Neural crest cell (in vitro differentiated cells): Measurements from ENCODE around the gene POLR1D. TPM values are rescaled to one million over a fixed set of nuclear protein-coding genes. Genes with fewer than 3 reads are reported as not detected.

Experiments
- DNase-seq: peaks from one replicate; pipeline ENCODE4 v3.0.0; 2021; ENCODE audit warnings: low read depth, mixed read lengths, low spot score
- H3K27ac Mint-ChIP-seq: one replicate; pipeline ENCODE4 v1.8.0; 2021; ENCODE audit warnings: mild to moderate bottlenecking, mixed read lengths; ENCODE audit not compliant: unreplicated experiment
- H3K27me3 Mint-ChIP-seq: 2 replicates; pipeline ENCODE4 v1.8.0; 2021; ENCODE audit warnings: low read depth, mild to moderate bottlenecking, mixed read lengths
- H3K36me3 Mint-ChIP-seq: 2 replicates; pipeline ENCODE4 v1.8.0; 2021; ENCODE audit warnings: low read depth, mild to moderate bottlenecking, mixed read lengths
- H3K4me1 Mint-ChIP-seq: 2 replicates; pipeline ENCODE4 v1.8.0; 2021; ENCODE audit warnings: mixed read lengths
- H3K4me3 Mint-ChIP-seq: one replicate; pipeline ENCODE4 v1.8.0; 2021; ENCODE audit warnings: mild to moderate bottlenecking, mixed read lengths
- H3K9me3 Mint-ChIP-seq: 2 replicates; pipeline ENCODE4 v1.8.0; 2021; ENCODE audit warnings: mixed read lengths
- long read RNA-seq: library from polyadenylated mRNA; unstranded; transcript quantifications from one replicate; pipeline ENCODE4 v2.0.0, GENCODE V29; 2020
- total RNA-seq: library from RNA; stranded (reverse); gene quantifications from 2 replicates; pipeline ENCODE4 v1.2.1, GENCODE V29; 2021
- TF ChIP-seq, protein P1 (sequence below): fragments of 200-600 bp; sonication (generic); conservative IDR thresholded peaks from 2 replicates; pipeline ENCODE4 v1.5.0; 2021; ENCODE audit warnings: antibody characterized with exemption, mild to moderate bottlenecking

Gene POLR1D, protein sequence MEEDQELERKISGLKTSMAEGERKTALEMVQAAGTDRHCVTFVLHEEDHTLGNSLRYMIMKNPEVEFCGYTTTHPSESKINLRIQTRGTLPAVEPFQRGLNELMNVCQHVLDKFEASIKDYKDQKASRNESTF
- 92.6 and 100 TPM in 2 replicates for total RNA-seq
- long read RNA-seq, full-length matches to known transcripts: 68 of 71 reads
- long read RNA-seq, partial matches to known transcripts: 3 of 71 reads
- long read RNA-seq, other reads (novel, unspliced or antisense): 0 of 71 reads

DNA sequence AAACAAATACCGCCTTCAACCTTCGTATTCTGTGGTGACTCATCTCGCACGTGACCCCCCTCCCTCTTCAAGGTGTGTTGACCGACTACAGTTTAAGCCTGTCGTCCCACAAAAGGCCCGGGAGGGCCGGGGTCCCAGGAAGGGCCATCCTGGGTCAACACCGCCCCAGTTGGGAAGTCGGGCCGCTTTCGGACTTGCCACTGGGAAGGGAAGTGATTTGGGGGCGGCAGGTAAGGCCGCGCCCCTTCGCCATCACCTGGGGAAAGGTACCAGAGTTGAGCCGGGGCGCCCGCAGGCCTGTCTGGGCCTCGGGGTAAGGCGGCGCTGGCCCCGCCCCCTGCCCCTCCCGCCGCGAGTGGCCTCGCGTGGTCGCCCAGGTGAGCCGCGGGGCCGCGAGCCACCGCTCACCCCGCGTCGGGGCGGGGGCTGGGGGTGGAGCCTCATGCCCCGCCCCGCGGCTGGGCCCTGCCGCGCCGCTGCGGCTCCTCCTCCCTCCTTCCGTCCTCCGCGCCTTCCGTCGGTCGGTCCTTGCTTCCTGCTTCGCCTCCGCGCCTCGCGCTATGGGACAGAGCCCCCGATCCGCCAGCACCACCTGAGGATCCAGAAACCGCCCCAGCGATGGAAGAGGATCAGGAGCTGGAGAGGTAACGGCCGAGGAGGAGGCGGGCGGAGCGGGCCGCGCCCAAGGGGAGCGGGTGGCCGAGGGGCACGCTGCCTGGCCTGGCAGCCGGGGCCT is at the start of gene POLR1D:
Gene POLR1D, plus strand, starts transcription at position 527 of the 736 bp plus-strand sequence. Its CDS starts 92 bp downstream, at position 619.
- H3K4me1 Mint-ChIP-seq: peaks cover 54% of the 10 kb centered on the region
- H3K27me3 Mint-ChIP-seq: peaks cover 16% of the 10 kb centered on the region
- H3K9me3 Mint-ChIP-seq: no peaks in the 10 kb centered on the region
- H3K36me3 Mint-ChIP-seq: peaks cover 16% of the 10 kb centered on the region
- H3K4me3 Mint-ChIP-seq: peak within 1 kb of the TSS; percentile 96
- peak; percentile 50 for DNase-seq
- H3K27ac Mint-ChIP-seq: peak within 1 kb of the TSS; percentile 16
- TF ChIP-seq, protein P1, sequence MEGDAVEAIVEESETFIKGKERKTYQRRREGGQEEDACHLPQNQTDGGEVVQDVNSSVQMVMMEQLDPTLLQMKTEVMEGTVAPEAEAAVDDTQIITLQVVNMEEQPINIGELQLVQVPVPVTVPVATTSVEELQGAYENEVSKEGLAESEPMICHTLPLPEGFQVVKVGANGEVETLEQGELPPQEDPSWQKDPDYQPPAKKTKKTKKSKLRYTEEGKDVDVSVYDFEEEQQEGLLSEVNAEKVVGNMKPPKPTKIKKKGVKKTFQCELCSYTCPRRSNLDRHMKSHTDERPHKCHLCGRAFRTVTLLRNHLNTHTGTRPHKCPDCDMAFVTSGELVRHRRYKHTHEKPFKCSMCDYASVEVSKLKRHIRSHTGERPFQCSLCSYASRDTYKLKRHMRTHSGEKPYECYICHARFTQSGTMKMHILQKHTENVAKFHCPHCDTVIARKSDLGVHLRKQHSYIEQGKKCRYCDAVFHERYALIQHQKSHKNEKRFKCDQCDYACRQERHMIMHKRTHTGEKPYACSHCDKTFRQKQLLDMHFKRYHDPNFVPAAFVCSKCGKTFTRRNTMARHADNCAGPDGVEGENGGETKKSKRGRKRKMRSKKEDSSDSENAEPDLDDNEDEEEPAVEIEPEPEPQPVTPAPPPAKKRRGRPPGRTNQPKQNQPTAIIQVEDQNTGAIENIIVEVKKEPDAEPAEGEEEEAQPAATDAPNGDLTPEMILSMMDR: no peak

DNA sequence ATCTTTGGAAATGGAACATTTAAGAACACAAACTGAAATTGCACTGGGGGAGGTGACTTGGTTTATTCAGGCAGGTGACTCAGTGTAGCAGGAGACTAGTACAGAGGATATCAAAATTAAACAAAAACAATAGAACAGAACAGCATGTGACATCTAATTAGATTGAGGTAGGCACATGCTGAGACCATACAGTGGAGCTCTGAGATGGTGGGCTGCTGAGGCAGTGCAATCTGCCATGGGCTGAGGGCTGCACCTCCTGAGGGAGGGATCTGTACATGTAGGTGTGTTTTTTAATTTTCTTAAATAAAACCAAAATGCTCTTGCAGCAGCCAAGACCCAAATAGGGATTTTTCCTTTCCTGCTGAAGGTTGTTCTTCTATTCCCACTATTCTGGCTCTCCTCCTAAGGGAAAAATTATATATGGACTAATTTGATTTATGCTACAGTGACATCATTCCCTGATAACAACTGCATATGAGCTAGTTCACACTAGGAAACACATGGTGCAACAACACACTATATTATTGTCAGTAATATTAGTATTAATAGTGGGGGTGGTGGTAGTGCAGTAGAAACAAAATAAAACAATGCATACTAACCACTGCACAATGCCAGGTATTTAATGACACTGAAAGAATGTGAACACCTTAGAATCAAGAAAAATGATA is 49.3 kb upstream of the POLR1D start:
- Mint-ChIP-seq H3K9me3 (peaks cover 3% of the 10 kb centered on the region), H3K36me3 (peaks cover 13% of the 10 kb centered on the region), H3K27me3 (no peaks in the 10 kb centered on the region), H3K27ac (no peak overlapping the region), H3K4me3 (no peak overlapping the region), H3K4me1 (peaks cover 11% of the 10 kb centered on the region)
- DNase-seq: no peak
- TF ChIP-seq, protein P1: no peak

DNA sequence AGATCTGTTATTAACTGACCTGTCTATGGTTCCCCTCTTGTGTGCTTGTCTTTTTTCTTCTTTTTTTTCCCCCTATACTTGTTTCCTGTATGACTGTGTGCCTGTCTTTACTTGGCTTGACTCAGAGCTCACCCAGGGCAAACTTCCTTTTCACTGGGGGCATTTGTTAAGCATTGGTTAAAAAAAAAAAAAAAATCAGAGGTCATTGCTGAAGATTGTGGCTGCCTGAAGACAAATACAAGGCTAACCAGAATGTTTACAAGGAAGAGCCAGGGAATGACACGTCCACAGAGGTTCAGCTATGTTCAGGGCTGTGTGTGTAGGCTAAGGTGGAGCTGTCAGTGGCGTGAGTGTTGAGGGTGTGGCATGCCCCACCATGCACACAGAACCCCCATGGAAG is 48.4 kb upstream of the POLR1D start:
- TF ChIP-seq, protein P1: no peak
- H3K27ac Mint-ChIP-seq: no peak overlapping the region

DNA sequence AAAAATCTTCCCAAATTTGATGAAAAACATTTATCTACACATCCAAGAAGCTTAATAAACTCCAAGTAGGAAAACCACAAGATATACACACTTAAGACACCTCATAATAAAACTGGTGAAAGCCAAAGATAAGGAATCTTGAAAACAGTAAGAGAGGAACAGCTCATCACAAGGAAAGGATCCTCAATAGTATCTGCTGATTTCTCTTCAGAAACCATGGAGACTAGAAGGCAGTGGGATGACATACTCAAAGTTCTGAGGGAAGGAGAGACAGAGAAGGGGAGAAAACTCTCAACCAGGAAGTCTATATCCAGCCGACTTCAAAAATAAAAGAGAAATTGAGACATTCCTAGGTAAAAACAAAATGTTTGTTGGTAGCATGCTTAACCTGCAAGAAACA is 47.0 kb upstream of the POLR1D start:
- Mint-ChIP-seq H3K4me1 (peaks cover 11% of the 10 kb centered on the region), H3K9me3 (peaks cover 3% of the 10 kb centered on the region), H3K36me3 (peaks cover 13% of the 10 kb centered on the region), H3K27ac (no peak overlapping the region), H3K4me3 (no peak overlapping the region), H3K27me3 (no peaks in the 10 kb centered on the region)
- DNase-seq: no peak
- TF ChIP-seq, protein P1: no peak

More for the DNA sequence above, 48.4 kb upstream of the POLR1D start:
- peaks cover 11% of the 10 kb centered on the region for H3K4me1 Mint-ChIP-seq
- peaks cover 13% of the 10 kb centered on the region for H3K36me3 Mint-ChIP-seq
- no peak overlapping the region for H3K4me3 Mint-ChIP-seq
- H3K27me3 Mint-ChIP-seq: no peaks in the 10 kb centered on the region
- no peak for DNase-seq
- peaks cover 3% of the 10 kb centered on the region for H3K9me3 Mint-ChIP-seq

DNA sequence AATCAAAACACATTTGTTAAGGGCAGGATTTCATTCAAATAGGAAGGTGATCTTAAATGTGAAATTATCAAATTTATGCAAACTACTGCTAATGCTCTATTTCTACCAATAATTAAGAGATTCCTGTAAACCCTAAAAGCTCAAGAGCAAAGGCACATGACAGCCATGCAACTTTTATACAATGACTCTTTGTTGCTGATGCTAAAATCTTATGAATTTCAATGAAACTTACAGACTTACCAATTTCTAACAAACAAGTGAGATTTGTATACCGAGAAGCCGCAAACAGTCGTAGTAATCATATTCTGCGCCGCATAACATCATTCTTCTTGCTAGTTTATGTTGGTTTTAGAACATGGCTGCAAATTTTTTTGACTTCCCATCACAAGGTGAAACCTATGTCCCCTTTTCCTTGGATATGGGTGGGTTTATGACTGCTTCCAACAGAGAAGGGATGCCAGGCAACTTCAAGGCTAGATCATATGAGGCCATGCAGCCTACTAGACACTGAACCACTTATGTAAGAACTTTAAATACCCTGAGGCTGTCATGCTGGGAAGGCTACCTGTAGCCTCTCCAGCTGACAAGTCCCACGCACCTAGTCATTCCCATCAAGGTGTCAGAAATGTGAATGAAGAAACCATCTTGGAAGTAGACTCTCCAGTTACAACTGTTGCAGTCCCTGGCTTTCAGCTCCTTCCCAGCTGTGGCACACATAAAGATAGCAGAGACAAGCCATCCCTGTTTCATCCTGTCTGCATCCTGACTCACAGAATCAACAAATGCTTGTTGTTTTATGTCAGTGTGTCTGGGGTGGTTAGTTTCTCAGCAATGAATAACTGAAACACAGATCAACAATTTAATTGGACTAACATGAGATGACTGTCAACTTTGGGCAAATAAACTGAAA is 43.3 kb upstream of the POLR1D start:
- Mint-ChIP-seq H3K4me1 (peaks cover 4% of the 10 kb centered on the region), H3K9me3 (peaks cover 3% of the 10 kb centered on the region), H3K36me3 (peaks cover 12% of the 10 kb centered on the region), H3K4me3 (no peak overlapping the region), H3K27ac (no peak overlapping the region), H3K27me3 (no peaks in the 10 kb centered on the region)
- no peak for DNase-seq
- TF ChIP-seq, protein P1: no peak
